HCT116 (cell line): ENCODE measurements around the gene SH3GL2. TPM values are rescaled to one million over a fixed set of nuclear protein-coding genes. Genes with fewer than 3 reads are reported as not detected.

Source experiments
- ATAC-seq: fragments of 200-7000 bp; cut with Tn5 transposase; 2 replicates; pipeline ENCODE4 v1.9.1; 2020; ENCODE audit warnings: mild to moderate bottlenecking, moderate library complexity
- BruUV-seq: library from RNA; stranded (reverse); fragments of 400-500 nt; replicated peaks from 2 replicates; lab custom pipeline; 2021; lab: Mats Ljungman, UMichigan
- CTCF ChIA-PET: fragments of 300-600 bp; sonication (Branson Sonifier 250); formaldehyde crosslinking; loops from one replicate; lab custom pipeline; 2021; ENCODE audit warnings: antibody characterized with exemption; lab: Charles Lee
- POLR2A ChIA-PET: fragments of 300-600, 350-600 bp; sonication (Branson Sonifier 250); formaldehyde crosslinking; loops from one replicate; lab custom pipeline; 2021; ENCODE audit warnings: antibody characterized with exemption; lab: Charles Lee
- RAD21 ChIA-PET, 2 experiments: fragments of 300-600 bp; sonication (Branson Sonifier 250); formaldehyde crosslinking; loops; one replicate each; lab custom pipeline; 2023; ENCODE audit warnings: low total read pairs in 2 of 2; ENCODE audit not compliant: uncharacterized antibody in 2 of 2, unreplicated experiment in 2 of 2, low non-redundant PET in 1 of 2; lab: Charles Lee
- DNase-seq: peaks from one replicate; pipeline ENCODE4 v3.0.0-alpha.2; 2010; ENCODE audit warnings: low read depth, low spot score
- H2AFZ ChIP-seq: fragments of 200-600 bp; shearing (Covaris generic), sonication (generic); 2 replicates; pipeline ENCODE4 v1.6.1; 2017; ENCODE audit warnings: low read depth, mixed run types, mixed read lengths, antibody characterized with exemption, low read length; ENCODE audit not compliant: poor library complexity, severe bottlenecking
- H3K27ac ChIP-seq: 2 replicates; pipeline ENCODE4 v1.5.1; 2012; ENCODE audit warnings: low read depth, low read length
- H3K27me3 ChIP-seq: fragments of 200-600 bp; sonication (generic); 2 replicates; pipeline ENCODE4 v1.6.1; 2016; ENCODE audit warnings: mixed run types, low read length, mixed read lengths; ENCODE audit not compliant: insufficient read depth
- H3K36me3 ChIP-seq, 2 experiments: fragments of 200-500 bp in 1 of 2; fragments of 200-600 bp in 1 of 2; sonication (Bioruptor generic) in 1 of 2; sonication (generic) in 1 of 2; 2 replicates each; pipeline versions ENCODE4 v1.5.1 to v1.6.1; 2014 to 2016; ENCODE audit warnings: low read length in 2 of 2, inconsistent platforms in 1 of 2, mixed read lengths in 1 of 2, mixed run types in 1 of 2; ENCODE audit not compliant: insufficient read depth in 2 of 2, control insufficient read depth in 1 of 2
- H3K4me1 ChIP-seq, 2 experiments: fragments of 200-600 bp in 1 of 2; sonication (generic) in 1 of 2; 2 replicates each; pipeline versions ENCODE4 v1.5.1 to v1.6.1; 2012 to 2017; ENCODE audit warnings: low read length in 2 of 2, inconsistent platforms in 1 of 2, mild to moderate bottlenecking in 1 of 2, mixed read lengths in 1 of 2, mixed run types in 1 of 2, moderate library complexity in 1 of 2; ENCODE audit not compliant: insufficient read depth in 2 of 2, control insufficient read depth in 1 of 2
- H3K4me2 ChIP-seq: fragments of 200-600 bp; sonication (generic); 2 replicates; pipeline ENCODE4 v1.6.1; 2017; ENCODE audit warnings: mixed run types, low read length, mixed read lengths
- H3K4me3 ChIP-seq, 2 experiments: fragments of 200-600 bp in 1 of 2; sonication (generic) in 1 of 2; replicated peaks in 1 of 2; 2 replicates each; pipeline ENCODE4 v1.5.1; 2011 to 2016; ENCODE audit warnings: low read length in 2 of 2, control low read depth in 1 of 2, low read depth in 1 of 2, mild to moderate bottlenecking in 1 of 2, mixed read lengths in 1 of 2, mixed run types in 1 of 2
- H3K79me2 ChIP-seq: fragments of 200-600 bp; sonication (generic); 2 replicates; pipeline ENCODE4 v1.6.1; 2017; ENCODE audit warnings: mild to moderate bottlenecking, mixed run types, low read length, moderate library complexity, mixed read lengths; ENCODE audit not compliant: insufficient read depth
- H3K9ac ChIP-seq: fragments of 200-600 bp; sonication (generic); 2 replicates; pipeline ENCODE4 v1.6.1; 2016; ENCODE audit warnings: low read length, mixed read lengths
- H3K9me2 ChIP-seq: fragments of 200-600 bp; sonication (generic), shearing (Covaris generic); 2 replicates; pipeline ENCODE4 v1.6.1; 2017; ENCODE audit warnings: mixed run types, mild to moderate bottlenecking, moderate library complexity; ENCODE audit not compliant: insufficient read depth
- H3K9me3 ChIP-seq, 2 experiments: fragments of 200-500 bp in 1 of 2; fragments of 200-600 bp in 1 of 2; sonication (Bioruptor generic) in 1 of 2; sonication (generic) in 1 of 2; 2 replicates each; pipeline ENCODE4 v1.6.1; 2014 to 2017; ENCODE audit warnings: low read length in 2 of 2, mixed read lengths in 2 of 2, inconsistent platforms in 1 of 2, low read depth in 1 of 2, mild to moderate bottlenecking in 1 of 2, mixed run types in 1 of 2, moderate library complexity in 1 of 2; ENCODE audit not compliant: control insufficient read depth in 1 of 2, insufficient read depth in 1 of 2
- H4K20me1 ChIP-seq: fragments of 200-600 bp; sonication (generic), shearing (Covaris generic); 2 replicates; pipeline ENCODE4 v1.6.1; 2017; ENCODE audit warnings: mixed run types, mild to moderate bottlenecking, moderate library complexity; ENCODE audit not compliant: insufficient read depth
- ELF1 ChIP-seq: IDR thresholded peaks from 2 replicates; pipeline ENCODE4 v1.6.1; 2012; ENCODE audit warnings: low read depth, borderline replicate concordance
- FOSL1 ChIP-seq: IDR thresholded peaks from 2 replicates; pipeline ENCODE4 v1.6.1; 2012; ENCODE audit warnings: low read depth
- JUND ChIP-seq: IDR thresholded peaks from 2 replicates; pipeline ENCODE4 v1.6.1; 2012
- POLR2A ChIP-seq: IDR thresholded peaks from 2 replicates; pipeline ENCODE4 v1.7.0; 2011; ENCODE audit warnings: borderline replicate concordance; ENCODE audit not compliant: insufficient read depth, insufficient read length; ENCODE audit errors: extremely low read depth
- RAD21 ChIP-seq: IDR thresholded peaks from 2 replicates; pipeline ENCODE4 v1.6.1; 2012; ENCODE audit warnings: low read depth, mild to moderate bottlenecking
- SP1 ChIP-seq: IDR thresholded peaks from 2 replicates; pipeline ENCODE4 v1.6.1; 2012; ENCODE audit warnings: low read depth
- SRF ChIP-seq: IDR thresholded peaks from 2 replicates; pipeline ENCODE4 v1.6.1; 2012; ENCODE audit warnings: low read depth
- YY1 ChIP-seq: IDR thresholded peaks from 2 replicates; pipeline ENCODE4 v1.6.1; 2011; ENCODE audit warnings: low read length, low read depth, moderate library complexity, mild to moderate bottlenecking; ENCODE audit not compliant: insufficient replicate concordance; ENCODE audit errors: extremely low read depth
- intact Hi-C: fragments of 100-400 bp; cut with micrococcal nuclease; formaldehyde crosslinking; loops from 2 replicates; pipeline ENCODE4 v1.10.0; 2022
- total RNA-seq: library from RNA; stranded (reverse); gene quantifications from one replicate; pipeline ENCODE4 v1.2.1, GENCODE V29; 2021; ENCODE audit not compliant: unreplicated experiment
- TF ChIP-seq, protein P1 (sequence below): IDR thresholded peaks from 2 replicates; pipeline ENCODE4 v1.6.1; 2011; ENCODE audit warnings: mild to moderate bottlenecking, low read length, moderate library complexity; ENCODE audit not compliant: insufficient replicate concordance; ENCODE audit errors: extremely low read depth
- TF ChIP-seq, protein P2 (sequence below): IDR thresholded peaks from 2 replicates; pipeline ENCODE4 v1.6.1; 2012
- TF ChIP-seq, protein P3 (sequence below): IDR thresholded peaks from 2 replicates; pipeline ENCODE4 v1.6.1; 2012

The SH3GL2 gene
- total RNA-seq, 1 experiment from 2014 or later = not detected

DNA sequence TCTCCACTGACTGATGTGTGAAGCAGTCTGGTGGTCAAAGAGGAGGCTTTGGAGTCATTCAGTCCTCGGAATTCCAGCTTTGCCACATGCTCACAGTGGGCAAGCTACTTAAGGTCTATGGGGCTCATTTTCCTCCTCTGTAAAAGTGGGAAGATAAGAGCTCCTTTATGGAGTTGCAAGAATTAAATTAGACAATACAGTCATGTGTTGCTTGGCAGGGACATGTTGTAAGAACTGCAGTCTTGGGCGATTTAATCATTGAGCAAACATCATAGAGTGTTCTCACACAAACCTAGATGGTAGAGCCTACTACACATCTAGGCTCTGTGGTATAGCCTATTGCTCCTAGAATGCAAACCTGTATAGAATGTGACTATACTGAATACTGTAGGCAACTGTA lies 253.9 kb downstream of the SH3GL2 start:
- H3K4me3 ChIP-seq = no peak overlapping the region
- H3K27ac ChIP-seq = no peak overlapping the region
- intact Hi-C loops = no loop called here
- H4K20me1 ChIP-seq = no peaks in the 10 kb centered on the region
- CTCF ChIA-PET = no interaction called here
- ATAC-seq = no peak
- BruUV-seq = no TSS peak
- no peaks in the 10 kb centered on the region for H3K79me2 ChIP-seq
- no peak overlapping the region for H3K4me2 ChIP-seq
- no peak overlapping the region for H2AFZ ChIP-seq
- H3K9me2 ChIP-seq = no peaks in the 10 kb centered on the region
- TF ChIP-seq JUND = no peak
- TF ChIP-seq, protein P1, sequence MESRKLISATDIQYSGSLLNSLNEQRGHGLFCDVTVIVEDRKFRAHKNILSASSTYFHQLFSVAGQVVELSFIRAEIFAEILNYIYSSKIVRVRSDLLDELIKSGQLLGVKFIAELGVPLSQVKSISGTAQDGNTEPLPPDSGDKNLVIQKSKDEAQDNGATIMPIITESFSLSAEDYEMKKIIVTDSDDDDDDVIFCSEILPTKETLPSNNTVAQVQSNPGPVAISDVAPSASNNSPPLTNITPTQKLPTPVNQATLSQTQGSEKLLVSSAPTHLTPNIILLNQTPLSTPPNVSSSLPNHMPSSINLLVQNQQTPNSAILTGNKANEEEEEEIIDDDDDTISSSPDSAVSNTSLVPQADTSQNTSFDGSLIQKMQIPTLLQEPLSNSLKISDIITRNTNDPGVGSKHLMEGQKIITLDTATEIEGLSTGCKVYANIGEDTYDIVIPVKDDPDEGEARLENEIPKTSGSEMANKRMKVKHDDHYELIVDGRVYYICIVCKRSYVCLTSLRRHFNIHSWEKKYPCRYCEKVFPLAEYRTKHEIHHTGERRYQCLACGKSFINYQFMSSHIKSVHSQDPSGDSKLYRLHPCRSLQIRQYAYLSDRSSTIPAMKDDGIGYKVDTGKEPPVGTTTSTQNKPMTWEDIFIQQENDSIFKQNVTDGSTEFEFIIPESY = no peak
- no peak for TF ChIP-seq RAD21
- TF ChIP-seq FOSL1 = no peak
- TF ChIP-seq, protein P2, sequence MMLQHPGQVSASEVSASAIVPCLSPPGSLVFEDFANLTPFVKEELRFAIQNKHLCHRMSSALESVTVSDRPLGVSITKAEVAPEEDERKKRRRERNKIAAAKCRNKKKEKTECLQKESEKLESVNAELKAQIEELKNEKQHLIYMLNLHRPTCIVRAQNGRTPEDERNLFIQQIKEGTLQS = no peak
- no peak for TF ChIP-seq YY1
- no peak for TF ChIP-seq ELF1
- TF ChIP-seq, protein P3, sequence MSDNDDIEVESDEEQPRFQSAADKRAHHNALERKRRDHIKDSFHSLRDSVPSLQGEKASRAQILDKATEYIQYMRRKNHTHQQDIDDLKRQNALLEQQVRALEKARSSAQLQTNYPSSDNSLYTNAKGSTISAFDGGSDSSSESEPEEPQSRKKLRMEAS = no peak
- TF ChIP-seq SP1 = no peak
- no peak for TF ChIP-seq SRF
- TF ChIP-seq POLR2A = no peak
- RAD21 ChIA-PET = no interaction called here
- DNase-seq = no peak
- H3K9ac ChIP-seq = no peak overlapping the region
- POLR2A ChIA-PET = no interaction called here
- H3K27me3 ChIP-seq = no peaks in the 10 kb centered on the region
- H3K36me3 ChIP-seq = no peaks in the 10 kb centered on the region
- H3K9me3 ChIP-seq = 0 out of 4 replicates have a peak, but pooled peaks cover 0 to 5% of the 10 kb centered on the region in 2 experiments
- H3K4me1 ChIP-seq = no peaks in the 10 kb centered on the region
